ENCODE data around the gene TSG101. TPM values are rescaled to one million over a fixed set of nuclear protein-coding genes. Genes with fewer than 3 reads are reported as not detected.

Gene TSG101
- total RNA-seq, 6 experiments from 2014 or later: 56.9 to 82.7 (median 71.4) TPM

- H3K27ac Mint-ChIP-seq: no peak overlapping the region
- TF ChIP-seq CTCF (IDR thresholded peaks at IDR 0.05): no peak
- DNase-seq: no peak
- H3K27me3 Mint-ChIP-seq (ENCODE audit: insufficient read depth): no peaks in the 10 kb centered on the region
- H3K9me3 Mint-ChIP-seq: no peaks in the 10 kb centered on the region
- H3K4me3 Mint-ChIP-seq: no peak overlapping the region
- H3K4me1 Mint-ChIP-seq (ENCODE audit: low read depth): no peaks in the 10 kb centered on the region
- no peaks in the 10 kb centered on the region for H3K36me3 Mint-ChIP-seq (ENCODE audit: low read depth)
Observed at GRCh38 chr11:18468961-18469360, 57.8 kb downstream of the TSG101 start.

- no peak overlapping the region for H3K4me3 Mint-ChIP-seq
- H3K9me3 Mint-ChIP-seq: no peaks in the 10 kb centered on the region
- no peaks in the 10 kb centered on the region for H3K36me3 Mint-ChIP-seq (ENCODE audit: low read depth)
- H3K27me3 Mint-ChIP-seq (ENCODE audit: insufficient read depth): no peaks in the 10 kb centered on the region
- TF ChIP-seq CTCF (IDR thresholded peaks at IDR 0.05): no peak
- no peak for DNase-seq
- H3K27ac Mint-ChIP-seq: no peak overlapping the region
- H3K4me1 Mint-ChIP-seq (ENCODE audit: low read depth): no peaks in the 10 kb centered on the region
Observed at GRCh38 chr11:18468059-18468458, 58.7 kb downstream of the TSG101 start.

- DNase-seq: no peak
- Mint-ChIP-seq H3K36me3 (ENCODE audit: low read depth) (no peaks in the 10 kb centered on the region), H3K4me1 (ENCODE audit: low read depth) (no peaks in the 10 kb centered on the region), H3K4me3 (no peak overlapping the region), H3K9me3 (no peaks in the 10 kb centered on the region), H3K27me3 (ENCODE audit: insufficient read depth) (no peaks in the 10 kb centered on the region), H3K27ac (no peak overlapping the region)
- no peak for TF ChIP-seq CTCF (IDR thresholded peaks at IDR 0.05)
Observed at GRCh38 chr11:18466402-18466801, 60.3 kb downstream of the TSG101 start.

DNA sequence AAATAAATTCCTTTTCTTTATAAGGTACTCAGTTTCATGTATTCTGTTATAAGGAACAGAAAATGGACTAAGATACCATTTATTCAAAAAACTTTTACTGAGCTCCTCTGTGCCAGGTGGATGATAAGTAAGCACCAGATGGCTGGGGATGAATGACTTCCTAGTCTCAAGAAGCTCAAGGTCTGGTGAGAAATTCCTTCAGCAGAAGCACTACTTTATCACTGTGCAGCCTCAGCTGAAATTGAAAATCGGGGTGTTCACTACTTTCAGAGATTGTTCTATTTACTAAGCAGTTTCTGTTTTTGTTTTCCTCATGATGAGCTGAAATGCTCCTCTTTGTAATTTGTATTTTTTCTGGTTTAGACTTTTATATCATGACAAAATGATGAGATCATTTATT lies 63.3 kb downstream of the TSG101 start:
- DNase-seq: no peak
- H3K27ac Mint-ChIP-seq: no peak overlapping the region
- peaks cover 1% of the 10 kb centered on the region; the same call in 1 of the 2 replicates for H3K27me3 Mint-ChIP-seq (ENCODE audit: insufficient read depth)
- no peak for TF ChIP-seq CTCF (IDR thresholded peaks at IDR 0.05)
- no peak overlapping the region for H3K4me3 Mint-ChIP-seq
- no peaks in the 10 kb centered on the region for H3K36me3 Mint-ChIP-seq (ENCODE audit: low read depth)
- peaks cover 7% of the 10 kb centered on the region for H3K4me1 Mint-ChIP-seq (ENCODE audit: low read depth)
- no peaks in the 10 kb centered on the region for H3K9me3 Mint-ChIP-seq

DNA sequence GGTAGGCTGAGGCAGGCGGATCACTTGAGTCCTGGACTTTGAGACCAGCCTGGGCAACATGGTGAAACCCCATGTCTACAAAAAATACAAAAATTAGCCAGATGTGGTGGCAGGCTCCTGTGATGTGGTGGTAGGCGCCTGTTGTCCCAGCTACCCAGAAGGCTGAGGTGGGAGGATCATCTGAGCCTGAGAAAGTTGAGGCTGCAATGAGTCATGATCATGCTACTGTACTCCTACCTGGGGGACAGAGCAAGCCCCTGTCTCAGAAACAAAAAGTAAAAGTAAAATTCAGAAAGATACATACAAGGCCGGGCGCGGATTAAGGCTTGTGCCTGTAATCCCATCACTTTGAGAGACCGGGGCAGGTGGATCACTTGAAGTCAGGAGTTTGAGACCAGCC lies 64.8 kb downstream of the TSG101 start:
- no peak for TF ChIP-seq CTCF (IDR thresholded peaks at IDR 0.05)
- Mint-ChIP-seq H3K36me3 (ENCODE audit: low read depth) (no peaks in the 10 kb centered on the region), H3K4me3 (no peak overlapping the region), H3K4me1 (ENCODE audit: low read depth) (peaks cover 22% of the 10 kb centered on the region), H3K9me3 (no peaks in the 10 kb centered on the region), H3K27me3 (ENCODE audit: insufficient read depth) (peaks cover 1% of the 10 kb centered on the region; the same call in 1 of the 2 replicates), H3K27ac (no peak overlapping the region)
- no peak for DNase-seq

DNA sequence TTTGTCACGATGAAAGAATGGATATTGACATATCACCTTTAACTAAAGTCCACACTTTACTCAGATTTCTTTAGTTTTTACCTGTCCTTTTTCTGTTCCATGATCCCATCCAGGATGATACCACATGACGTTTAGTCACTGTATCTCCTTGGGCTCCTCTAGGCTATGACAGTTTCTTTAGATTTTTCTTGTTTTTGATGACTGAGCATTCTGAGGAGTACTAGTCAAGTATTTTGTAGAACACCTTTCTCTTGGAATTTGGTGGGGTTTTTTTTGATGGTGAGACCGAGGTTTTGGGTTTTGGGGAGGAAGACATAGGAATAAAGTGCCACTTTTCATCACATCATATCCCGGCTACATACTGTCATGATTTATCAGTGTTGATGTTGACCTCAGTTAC lies 67.1 kb downstream of the TSG101 start:
- Mint-ChIP-seq H3K4me1 (ENCODE audit: low read depth) (peaks cover 22% of the 10 kb centered on the region), H3K4me3 (no peak overlapping the region), H3K36me3 (ENCODE audit: low read depth) (0 out of 2 replicates have a peak, but pooled peaks cover 4% of the 10 kb centered on the region), H3K27me3 (ENCODE audit: insufficient read depth) (peaks cover 1% of the 10 kb centered on the region), H3K9me3 (no peaks in the 10 kb centered on the region), H3K27ac (no peak overlapping the region)
- TF ChIP-seq CTCF (IDR thresholded peaks at IDR 0.05): no peak
- DNase-seq: no peak

All from HFFc6 (cell line).